Aorta (tissue), 5 donors: Measurements from ENCODE around the gene NET1. TPM values are rescaled to one million over a fixed set of nuclear protein-coding genes. Genes with fewer than 3 reads are reported as not detected.

ENCODE experiments used
- ATAC-seq: fragments of 200-7000 bp; cut with Tn5 transposase; one replicate; pipeline ENCODE4 v1.9.1; 2022; ENCODE audit warnings: moderate library complexity; ENCODE audit not compliant: low FRiP score
- DNase-seq, 2 donors: peaks; one replicate each; pipeline ENCODE4 v3.0.0-alpha.2; 2020
- H3K27ac ChIP-seq, 2 donors: one replicate each; pipeline ENCODE4 v1.5.1; 2013; ENCODE audit warnings: low read length in 2 of 2, mild to moderate bottlenecking in 2 of 2, moderate library complexity in 2 of 2, control low read depth in 1 of 2, inconsistent platforms in 1 of 2, low read depth in 1 of 2
- H3K27me3 ChIP-seq, 2 donors: one replicate each; pipeline ENCODE4 v1.6.1; 2013; ENCODE audit warnings: control low read depth in 1 of 2, low read length in 1 of 2, mild to moderate bottlenecking in 1 of 2, moderate library complexity in 1 of 2; ENCODE audit not compliant: insufficient read depth in 2 of 2, control insufficient read depth in 1 of 2
- H3K36me3 ChIP-seq, 2 donors: one replicate each; pipeline ENCODE4 v1.6.1; 2013; ENCODE audit warnings: control low read depth in 1 of 2, low read length in 1 of 2, mild to moderate bottlenecking in 1 of 2; ENCODE audit not compliant: insufficient read depth in 2 of 2, control insufficient read depth in 1 of 2
- H3K4me1 ChIP-seq, 2 donors: one replicate each; pipeline ENCODE4 v1.6.1; 2013; ENCODE audit warnings: low read length in 2 of 2, control low read depth in 1 of 2, mild to moderate bottlenecking in 1 of 2, moderate library complexity in 1 of 2; ENCODE audit not compliant: insufficient read depth in 2 of 2, control insufficient read depth in 1 of 2
- H3K4me3 ChIP-seq, 2 donors: one replicate each; pipeline ENCODE4 v1.5.1; 2013; ENCODE audit warnings: low read length in 2 of 2, control low read depth in 1 of 2, mild to moderate bottlenecking in 1 of 2
- H3K9me3 ChIP-seq: one replicate; pipeline ENCODE4 v1.6.1; 2013; ENCODE audit warnings: mild to moderate bottlenecking, low read length; ENCODE audit not compliant: control insufficient read depth
- WGBS, 2 donors: extraction: QIAGEN DNeasy Blood & Tissue Kit; methylation state at CpG; one replicate each; pipeline ENCODE4 v1.1.7; 2013; 5-methylcytosine and 5-hydroxymethylcytosine counted together
- intact Hi-C, 2 donors: fragments of 100-400 bp; cut with DNase I; formaldehyde crosslinking; loops; one replicate each; pipeline versions ENCODE4 v1.14.2 to v1.15.0; 2022
- polyA plus RNA-seq, 2 donors: library from polyadenylated mRNA; stranded (reverse); fragments of 200-250 nt; gene quantifications; one replicate each; pipeline ENCODE4 v1.2.3, GENCODE V29; 2013
- total RNA-seq, 2 donors: library from RNA; stranded (reverse); fragmentation: NEBNext Ultra II Directional; extraction: Animal tissue kit (Norgen Biotek cat#: 25700); gene quantifications; one replicate each; pipeline ENCODE4 v1.2.1, GENCODE V29; 2021
- donor health status: healthy with polysubstance abuse.
- donor health status: Bipolar disorder and iron deficiency.
- donor health status: DM: no; HTN: no; CAD: no.
- donor health status: DM: no; HTN: no; CAD: no.
- donor health status: DM: yes; HTN: yes; CAD: no.

NET1 gene
- total and polyA plus RNA-seq, 4 donors, result 76.2 to 451 (median 253) TPM

GRCh38 chr10:5500910-5501309, 88.6 kb downstream of the NET1 start:
- Histone ChIP-seq H3K27ac (no peak overlapping the region), H3K9me3 (no peaks in the 10 kb centered on the region), H3K4me3 (no peak overlapping the region), H3K36me3 (no peaks in the 10 kb centered on the region), H3K27me3 (no peaks in the 10 kb centered on the region), H3K4me1 (no peaks in the 10 kb centered on the region)
- DNase-seq (no peak), ATAC-seq (no peak)
- WGBS, 2 donors, result 90% methylated on average over 5 of the region's 5 CpGs
- intact Hi-C loops, result no loop called here

- intact Hi-C loops, result no loop called here
- no peak overlapping the region for H3K4me3 ChIP-seq
- no peaks in the 10 kb centered on the region for H3K27me3 ChIP-seq
- ATAC-seq, result no peak
- no peaks in the 10 kb centered on the region for H3K9me3 ChIP-seq
- no peak overlapping the region for H3K27ac ChIP-seq
- WGBS, 2 donors, result 86 to 91% methylated on average over 12 of the region's 12 CpGs
- H3K4me1 ChIP-seq, result no peaks in the 10 kb centered on the region
- no peaks in the 10 kb centered on the region for H3K36me3 ChIP-seq
- DNase-seq, result no peak
These were observed 89.7 kb downstream of the NET1 start for GRCh38 chr10:5502061-5502521.

- no peak for ATAC-seq
- no peaks in the 10 kb centered on the region for H3K27me3 ChIP-seq
These were observed 90.5 kb downstream of the NET1 start for GRCh38 chr10:5502571-5503476.

GRCh38 chr10:5503477-5503835, 91.1 kb downstream of the NET1 start:
- H3K4me3 ChIP-seq, result no peak overlapping the region
- intact Hi-C loops, result no loop called here
- WGBS, 2 donors, result 63 to 70% methylated on average over 3 of the region's 3 CpGs
- H3K36me3 ChIP-seq, result no peaks in the 10 kb centered on the region
- no peak overlapping the region for H3K27ac ChIP-seq
- H3K4me1 ChIP-seq, result no peaks in the 10 kb centered on the region
- H3K27me3 ChIP-seq, result no peaks in the 10 kb centered on the region
- DNase-seq, result peak in 1 of 2 donors; percentile 16
- no peak for ATAC-seq
- no peaks in the 10 kb centered on the region for H3K9me3 ChIP-seq

More at GRCh38 chr10:5502571-5503476, 90.5 kb downstream of the NET1 start:
- H3K4me1 ChIP-seq, result no peaks in the 10 kb centered on the region
- intact Hi-C loops, result no loop called here
- H3K4me3 ChIP-seq, result no peak overlapping the region
- H3K36me3 ChIP-seq, result no peaks in the 10 kb centered on the region
- no peaks in the 10 kb centered on the region for H3K9me3 ChIP-seq
- H3K27ac ChIP-seq, result no peak overlapping the region
- 92 to 94% methylated on average over 14 of the region's 14 CpGs for WGBS, 2 donors
- peak in 1 of 2 donors; percentile 47 for DNase-seq

GRCh38 chr10:5504146-5505072, 92.1 kb downstream of the NET1 start:
- H3K9me3 ChIP-seq, result no peaks in the 10 kb centered on the region
- no peak overlapping the region for H3K4me3 ChIP-seq
- H3K36me3 ChIP-seq, result no peaks in the 10 kb centered on the region
- intact Hi-C loops, result no loop called here
- H3K27me3 ChIP-seq, result no peaks in the 10 kb centered on the region
- H3K27ac ChIP-seq, result no peak overlapping the region
- ATAC-seq (no peak), DNase-seq (peak in 1 of 2 donors; percentile 25)
- H3K4me1 ChIP-seq, result no peaks in the 10 kb centered on the region
- 89 to 90% methylated on average over 18 of the region's 18 CpGs for WGBS, 2 donors

GRCh38 chr10:5506246-5506645, 93.9 kb downstream of the NET1 start:
- no peak overlapping the region for H3K4me3 ChIP-seq
- ATAC-seq, result no peak
- intact Hi-C loops, result no loop called here
- H3K27ac ChIP-seq, result no peak overlapping the region
- WGBS, 2 donors, result 78 to 83% methylated on average over 2 of the region's 2 CpGs
- DNase-seq, result peak in 1 of 2 donors; percentile 63
- H3K36me3 ChIP-seq, result no peaks in the 10 kb centered on the region
- no peaks in the 10 kb centered on the region for H3K4me1 ChIP-seq
- H3K27me3 ChIP-seq, result no peaks in the 10 kb centered on the region
- no peaks in the 10 kb centered on the region for H3K9me3 ChIP-seq

GRCh38 chr10:5506751-5507648, 94.6 kb downstream of the NET1 start:
- intact Hi-C loops, result no loop called here
- ATAC-seq, result no peak
- no peaks in the 10 kb centered on the region for H3K4me1 ChIP-seq
- H3K4me3 ChIP-seq, result no peak overlapping the region
- H3K27ac ChIP-seq, result no peak overlapping the region
- WGBS, 2 donors, result 79 to 83% methylated on average over 18 to 19 of the region's 19 CpGs
- no peak for DNase-seq
- no peaks in the 10 kb centered on the region for H3K9me3 ChIP-seq
- no peaks in the 10 kb centered on the region for H3K27me3 ChIP-seq
- no peaks in the 10 kb centered on the region for H3K36me3 ChIP-seq

- Histone ChIP-seq H3K27me3 (no peaks in the 10 kb centered on the region), H3K4me1 (no peaks in the 10 kb centered on the region), H3K4me3 (no peak overlapping the region), H3K9me3 (no peaks in the 10 kb centered on the region), H3K36me3 (no peaks in the 10 kb centered on the region), H3K27ac (no peak overlapping the region)
- DNase-seq (peak in 1 of 2 donors; percentile 45), ATAC-seq (no peak)
- intact Hi-C loops, result no loop called here
- 92% methylated on average over 14 of the region's 14 CpGs for WGBS, 2 donors
These were observed 95.3 kb downstream of the NET1 start for GRCh38 chr10:5507649-5508131.
